ENCODE data around the gene WASF3.
"Not testable (repeated sequence)": the region's sequence is repeated elsewhere in the genome, so short reads cannot be mapped to it uniquely, and the experiment has no call there.

Gene WASF3

GRCh38 chr13:26590951-26591350 lies 33.5 kb downstream of the WASF3 start:
- DNase-seq, result no peak

GRCh38 chr13:26591672-26592071 lies 34.2 kb downstream of the WASF3 start:
- DNase-seq, result no peak

GRCh38 chr13:26593661-26594060 lies 36.2 kb downstream of the WASF3 start:
- DNase-seq, result no peak

- no peak for DNase-seq
Measured at GRCh38 chr13:26594363-26594762, 36.9 kb downstream of the WASF3 start.

- no peak for DNase-seq
Measured at GRCh38 chr13:26596458-26596857, 39.0 kb downstream of the WASF3 start.

- no peak for DNase-seq
Measured at GRCh38 chr13:26599403-26599802, 41.9 kb downstream of the WASF3 start.

- no peak for DNase-seq
Measured at GRCh38 chr13:26599860-26600259, 42.4 kb downstream of the WASF3 start.

- no peak for DNase-seq
Measured at GRCh38 chr13:26600343-26600742, 42.9 kb downstream of the WASF3 start.

GRCh38 chr13:26601669-26602068 lies 44.2 kb downstream of the WASF3 start:
- no peak for DNase-seq

- no peak for DNase-seq
Measured at GRCh38 chr13:26602783-26603182, 45.3 kb downstream of the WASF3 start.

GRCh38 chr13:26604784-26605545 lies 47.5 kb downstream of the WASF3 start:
- no peak for DNase-seq

- DNase-seq, result no peak
Measured at GRCh38 chr13:26605845-26606244, 48.4 kb downstream of the WASF3 start.

- no peak for DNase-seq
Measured at GRCh38 chr13:26606631-26607030, 49.1 kb downstream of the WASF3 start.

GRCh38 chr13:26614721-26615120 lies 57.2 kb downstream of the WASF3 start:
- DNase-seq, result no peak

- no peak for DNase-seq
Measured at GRCh38 chr13:26616126-26616525, 58.6 kb downstream of the WASF3 start.

GRCh38 chr13:26618726-26619125 lies 61.2 kb downstream of the WASF3 start:
- DNase-seq, result no peak

GRCh38 chr13:26619358-26619757 lies 61.9 kb downstream of the WASF3 start:
- no peak for DNase-seq

- DNase-seq, result no peak
Measured at GRCh38 chr13:26621731-26622401, 64.4 kb downstream of the WASF3 start.

GRCh38 chr13:26623125-26623524 lies 65.6 kb downstream of the WASF3 start:
- no peak for DNase-seq

- DNase-seq, result no peak
Measured at GRCh38 chr13:26624572-26624971, 67.1 kb downstream of the WASF3 start.

- no peak for DNase-seq
Measured at GRCh38 chr13:26626271-26626670, 68.8 kb downstream of the WASF3 start.

- DNase-seq, result no peak
Measured at GRCh38 chr13:26628706-26629105, 71.2 kb downstream of the WASF3 start.

GRCh38 chr13:26629260-26629825 lies 71.9 kb downstream of the WASF3 start:
- DNase-seq, result no peak

- DNase-seq, result not testable (repeated sequence)
Measured at GRCh38 chr13:26635634-26636033, 78.2 kb downstream of the WASF3 start.
